Left cardiac atrium (tissue), 4 donors: ENCODE data around the gene CACNA1H. TPM values are rescaled to one million over a fixed set of nuclear protein-coding genes. Genes with fewer than 3 reads are reported as not detected.

Experiments
- ATAC-seq, 2 donors: fragments of 200-7000 bp; cut with Tn5 transposase; one replicate each; pipeline ENCODE4 v1.9.1; 2020; ENCODE audit warnings: mild to moderate bottlenecking in 2 of 2, moderate library complexity in 2 of 2
- DNase-seq: peaks from one replicate; pipeline ENCODE4 v3.0.0-alpha.2; 2020
- intact Hi-C, 2 donors: fragments of 100-400 bp; cut with DNase I; formaldehyde crosslinking; loops; one replicate each; pipeline versions ENCODE4 v1.14.1 to v1.15.1; 2022 to 2023
- total RNA-seq, 2 donors: library from RNA; stranded (reverse); fragmentation: NEBNext Ultra II Directional; extraction: Animal tissue kit (Norgen Biotek cat#: 25700); gene quantifications; one replicate each; pipeline ENCODE4 v1.2.1, GENCODE V29; 2021
- donor health status: DM: no; HTN: yes; CAD: no.
- donor health status: DM: no; HTN: yes; CAD: no; lungs with severe emphysema.
- donor health status: DM: yes; HTN: yes; CAD: no.
- donor health status: Dilated cardiomyopathy.

Gene CACNA1H
- total RNA-seq, 2 donors from 2014 or later = 6.0 to 7.1 TPM

DNA sequence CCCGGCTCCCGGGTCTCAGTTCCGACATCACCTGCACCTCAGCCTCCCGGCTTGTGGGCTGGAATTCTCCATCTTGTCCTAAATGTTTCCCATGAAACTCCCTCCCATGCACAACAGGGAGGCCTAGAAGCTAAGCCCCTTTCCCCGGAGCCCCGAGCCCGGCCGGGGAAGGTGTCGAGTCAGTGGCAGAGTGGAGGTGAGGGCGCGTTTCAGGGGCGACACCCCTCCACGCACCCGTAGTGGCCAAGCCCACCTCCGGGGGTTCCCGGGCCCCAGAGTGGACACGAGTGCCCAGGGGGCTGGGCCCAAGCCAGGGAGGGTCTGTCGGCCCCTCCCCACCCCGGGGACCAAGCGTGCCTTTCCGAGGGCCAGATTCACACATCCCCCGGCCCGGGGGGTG, 31.9 kb upstream of the CACNA1H start:
- no peak for ATAC-seq
- no peak for DNase-seq
- intact Hi-C loops = no loop called here

DNA sequence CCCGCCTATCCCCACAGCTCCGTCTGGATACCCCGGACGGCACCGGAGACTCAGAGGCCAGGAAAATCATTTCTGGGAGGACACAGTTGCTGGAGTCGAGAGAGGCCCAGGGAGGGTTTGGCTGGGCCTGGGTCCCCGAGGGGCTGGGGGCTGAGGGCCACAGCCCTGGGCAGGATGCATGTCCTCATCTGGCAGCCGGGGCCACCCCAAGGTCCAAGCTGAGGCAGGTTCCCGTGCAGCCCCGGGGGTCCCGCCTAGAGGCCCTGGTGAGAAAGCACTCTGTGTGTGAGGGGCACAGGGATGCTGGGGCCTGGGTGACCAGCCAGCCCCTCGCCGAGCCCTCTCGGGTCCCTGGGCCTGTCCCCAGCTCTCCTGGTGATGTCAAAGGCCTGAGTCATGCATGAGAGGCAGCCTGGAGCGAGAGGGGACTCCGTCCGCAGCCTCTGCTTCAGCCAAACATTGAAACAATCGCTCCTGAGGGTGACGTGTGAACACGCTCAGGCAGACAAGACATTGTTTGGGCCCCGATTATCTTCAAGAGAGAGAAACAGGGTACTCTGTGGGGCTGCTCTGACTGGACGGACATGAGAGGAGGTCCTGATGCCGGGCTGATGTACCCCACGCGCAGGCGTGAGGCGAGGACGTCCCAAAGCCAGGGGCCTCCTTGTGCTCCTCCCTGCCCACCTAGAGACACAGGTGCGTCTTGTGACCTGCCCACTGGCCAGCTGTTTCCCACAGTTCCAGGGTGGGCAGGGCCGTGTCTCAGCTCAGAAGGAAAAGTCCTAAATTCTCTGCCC, 31.1 kb upstream of the CACNA1H start:
- ATAC-seq (no peak), DNase-seq (no peak)
- intact Hi-C loops = no loop called here

DNA sequence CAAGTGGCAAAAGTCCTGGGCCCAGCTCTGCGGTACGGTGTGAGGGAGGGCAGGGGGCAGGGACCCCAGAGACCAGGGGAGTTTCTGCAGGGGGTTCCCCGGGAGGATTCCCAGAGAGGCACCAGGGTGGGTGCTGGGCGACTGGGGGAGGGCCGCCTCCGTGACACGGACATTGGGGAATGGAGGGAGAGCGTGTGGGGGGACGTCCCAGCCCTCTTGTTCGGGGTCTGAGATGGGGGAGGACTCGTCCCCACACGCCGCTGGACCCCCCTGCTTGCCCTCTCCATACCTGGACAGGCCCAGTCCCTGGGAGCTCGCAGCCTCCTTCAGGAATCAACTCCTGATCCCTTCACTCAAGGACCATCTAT, 30.5 kb upstream of the CACNA1H start:
- ATAC-seq (no peak), DNase-seq (no peak)
- intact Hi-C loops = no loop called here

DNA sequence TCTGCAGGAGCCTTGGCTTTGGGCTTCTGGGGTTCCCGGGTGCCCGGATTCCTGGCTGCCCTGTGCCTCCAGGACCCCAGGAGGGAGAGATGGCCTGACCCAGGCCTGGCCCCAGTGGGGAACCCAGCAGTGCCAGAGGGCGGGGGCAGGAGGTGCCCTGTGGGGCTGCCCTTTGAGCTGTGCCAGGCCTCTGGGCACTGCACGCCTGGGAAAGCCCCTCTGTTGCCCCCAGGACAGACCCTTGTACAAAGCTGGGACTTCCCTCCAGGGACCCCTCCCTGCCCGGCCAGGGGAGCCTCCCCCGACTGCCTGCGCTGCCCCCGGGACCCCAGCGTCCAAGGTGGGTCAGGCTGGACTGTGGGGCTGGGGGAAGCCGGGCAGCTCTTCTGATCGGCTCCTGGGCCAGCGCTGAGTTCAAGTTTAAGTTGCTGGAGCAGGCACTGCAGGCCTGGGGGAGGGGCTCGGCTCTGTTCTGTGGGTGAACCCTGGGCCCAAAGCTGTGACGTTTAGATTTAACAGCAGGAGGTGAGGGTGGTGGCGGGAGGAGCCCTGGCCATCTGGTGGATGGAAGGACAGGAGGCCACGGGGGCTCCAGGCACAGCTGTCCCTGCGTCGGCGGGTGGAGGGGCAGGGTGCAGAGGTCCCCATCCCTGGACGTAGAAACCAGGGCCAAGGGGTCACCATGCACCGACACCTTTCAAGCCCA, 29.2 kb upstream of the CACNA1H start:
- ATAC-seq = no peak
- no peak for DNase-seq
- intact Hi-C loops = no loop called here

DNA sequence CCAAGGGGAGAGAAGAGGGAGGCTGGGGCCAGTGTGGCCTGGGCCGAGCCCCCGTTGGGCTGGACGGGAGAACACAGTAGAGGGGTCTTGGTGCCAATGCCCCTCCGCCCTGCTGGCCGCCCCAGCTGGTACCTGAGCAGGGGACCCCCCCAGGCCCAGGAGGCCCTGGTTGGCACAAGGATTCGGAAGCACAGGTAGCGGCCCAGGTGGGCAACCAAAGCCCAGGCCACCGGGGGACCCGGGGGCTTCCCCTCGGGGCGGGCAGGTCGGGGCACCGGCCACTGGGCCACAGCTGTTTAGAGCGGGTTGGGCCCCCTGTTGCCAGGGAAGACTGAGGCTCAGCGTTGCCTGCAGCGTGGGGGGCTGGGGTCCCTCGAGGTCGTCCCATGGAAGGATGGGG, 28.6 kb upstream of the CACNA1H start:
- intact Hi-C loops = no loop called here
- ATAC-seq = no peak
- no peak for DNase-seq

DNA sequence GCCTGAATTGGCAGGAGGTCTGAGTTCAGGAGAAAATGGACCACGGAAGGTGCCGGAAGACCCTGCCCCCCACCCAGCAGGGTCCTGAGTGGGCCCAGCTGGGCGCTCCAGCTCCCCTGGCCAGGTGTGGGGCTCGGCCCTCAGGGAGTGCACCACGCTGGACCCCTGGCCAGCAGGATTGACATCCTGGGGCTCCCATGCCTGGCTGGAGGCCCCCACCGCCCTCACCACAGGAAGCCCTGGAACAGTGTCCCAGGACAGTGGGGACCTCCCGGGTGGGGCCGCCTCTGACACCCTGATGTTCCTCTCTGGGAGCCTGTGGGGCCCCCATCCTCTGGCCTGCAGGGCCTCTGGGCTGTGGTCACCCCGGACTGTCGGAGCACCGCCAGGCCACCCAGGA, 28.1 kb upstream of the CACNA1H start:
- ATAC-seq (no peak), DNase-seq (no peak)
- intact Hi-C loops = no loop called here

DNA sequence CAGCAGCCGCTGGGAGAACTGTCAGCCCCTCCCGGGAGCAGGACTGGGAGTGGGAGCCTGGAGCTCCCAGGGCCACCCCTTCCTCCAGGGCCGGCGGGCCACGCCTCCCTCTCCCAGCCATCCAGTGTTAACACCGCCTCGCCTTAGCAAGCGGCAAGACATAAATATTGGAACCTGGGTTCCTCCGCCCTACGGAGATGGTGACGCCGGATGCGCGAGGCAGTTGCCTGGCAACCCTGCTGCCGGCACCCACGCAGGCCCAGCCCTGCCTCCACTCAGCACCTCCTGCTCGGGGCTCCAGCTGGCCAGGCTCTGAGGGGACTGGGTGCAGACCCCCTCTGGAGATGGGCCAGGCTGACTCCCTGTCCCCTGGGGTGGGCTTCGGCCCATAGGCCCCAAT, 27.4 kb upstream of the CACNA1H start:
- ATAC-seq (no peak), DNase-seq (no peak)
- intact Hi-C loops = no loop called here

DNA sequence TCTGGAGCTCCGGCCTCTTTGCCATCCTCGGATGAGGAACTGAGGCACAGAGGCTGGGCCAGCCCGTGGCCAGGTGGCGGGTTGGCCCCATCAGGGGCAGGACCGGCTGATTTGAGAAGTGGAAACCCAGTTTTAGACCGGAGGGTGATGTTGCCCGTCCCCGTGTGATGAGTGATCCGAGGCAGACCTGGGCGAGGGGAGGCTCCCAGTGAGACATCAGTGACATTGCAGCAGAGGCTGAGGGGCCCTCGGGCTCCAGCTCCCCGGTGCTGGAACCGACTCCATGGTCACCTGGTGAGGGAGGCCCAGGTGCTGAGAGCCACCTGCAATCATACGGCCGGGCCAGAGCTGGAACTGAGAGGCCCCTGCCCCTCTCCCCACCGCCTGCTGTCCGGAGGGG, 26.9 kb upstream of the CACNA1H start:
- no peak for ATAC-seq
- DNase-seq = no peak
- intact Hi-C loops = no loop called here

DNA sequence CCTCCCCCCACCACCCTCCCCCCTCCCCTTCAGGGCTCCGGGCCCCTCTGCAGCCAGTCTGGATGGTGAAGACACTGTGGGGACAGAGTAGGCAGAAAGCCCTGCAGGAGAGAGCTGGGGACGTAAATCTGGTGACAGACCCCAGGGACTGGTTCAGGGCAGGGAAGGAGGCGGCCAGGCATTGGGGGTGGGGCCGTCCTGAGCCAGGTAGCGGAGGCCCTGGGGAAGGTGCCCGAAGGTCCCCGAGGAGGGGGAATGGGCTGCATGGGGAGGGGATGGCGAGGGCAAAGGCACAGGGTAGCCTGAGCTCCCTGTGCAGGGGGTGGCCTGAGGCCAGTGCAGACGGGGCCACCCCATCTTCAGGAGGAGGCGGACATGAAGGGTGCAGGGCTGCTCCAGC, 26.3 kb upstream of the CACNA1H start:
- ATAC-seq (no peak), DNase-seq (no peak)
- intact Hi-C loops = no loop called here

DNA sequence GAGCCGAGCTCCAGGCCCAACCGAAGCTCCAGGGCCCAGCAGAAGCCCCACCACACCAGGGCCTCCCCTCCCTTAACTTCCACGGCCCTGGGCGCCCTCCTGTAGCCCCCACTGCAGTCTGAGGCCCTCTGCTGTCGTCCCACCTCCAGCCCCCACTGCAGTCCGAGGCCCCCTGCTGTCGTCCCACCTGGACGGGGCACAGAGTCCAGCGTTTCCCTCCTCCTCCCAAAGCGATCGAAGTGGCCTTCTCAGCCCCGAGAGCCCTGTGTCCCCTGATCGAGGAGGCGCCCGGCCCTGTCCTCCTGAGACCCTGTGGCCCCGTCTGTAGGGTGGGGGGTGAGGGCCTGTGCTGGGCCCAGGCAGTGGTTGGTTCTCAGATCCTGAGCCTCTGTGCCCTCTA, 25.8 kb upstream of the CACNA1H start:
- intact Hi-C loops = no loop called here
- ATAC-seq (no peak), DNase-seq (no peak)

DNA sequence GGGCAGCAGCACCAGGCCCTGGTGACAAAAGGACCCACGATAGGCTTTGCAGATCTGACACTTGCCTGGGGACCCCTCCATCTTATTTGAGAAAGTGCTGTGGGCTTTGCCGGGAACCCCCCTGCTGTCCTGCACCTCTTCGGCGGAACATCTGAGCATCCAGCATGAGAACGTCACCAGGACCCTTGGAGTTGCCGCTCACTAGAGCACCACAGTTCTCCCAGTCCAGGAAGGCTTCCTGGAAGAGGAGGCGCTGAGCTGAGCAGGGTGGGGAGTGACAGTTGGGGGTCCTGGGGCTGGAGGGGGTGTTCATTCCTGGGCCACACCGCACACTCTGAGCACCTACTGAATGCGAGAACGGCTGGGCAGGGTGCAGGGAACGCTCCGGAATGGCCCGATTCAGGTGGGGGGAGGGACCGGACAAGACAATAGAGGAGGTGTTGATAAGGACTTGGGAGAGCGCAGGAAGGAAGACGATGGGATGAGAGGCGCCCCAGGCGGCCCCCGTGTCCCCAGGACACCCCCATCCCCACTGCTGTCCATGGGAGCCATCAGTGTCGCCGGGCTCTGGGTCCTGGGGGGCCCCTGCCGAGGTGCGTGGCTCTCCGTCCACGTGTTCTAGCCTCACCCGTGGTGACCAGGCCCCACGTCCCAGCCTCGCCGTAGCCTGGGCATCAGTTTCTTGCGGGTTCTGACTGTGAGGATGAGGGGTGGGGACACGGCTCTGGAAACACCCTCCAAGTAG, 24.8 kb upstream of the CACNA1H start:
- DNase-seq = no peak
- no peak for ATAC-seq
- intact Hi-C loops = no loop called here

DNA sequence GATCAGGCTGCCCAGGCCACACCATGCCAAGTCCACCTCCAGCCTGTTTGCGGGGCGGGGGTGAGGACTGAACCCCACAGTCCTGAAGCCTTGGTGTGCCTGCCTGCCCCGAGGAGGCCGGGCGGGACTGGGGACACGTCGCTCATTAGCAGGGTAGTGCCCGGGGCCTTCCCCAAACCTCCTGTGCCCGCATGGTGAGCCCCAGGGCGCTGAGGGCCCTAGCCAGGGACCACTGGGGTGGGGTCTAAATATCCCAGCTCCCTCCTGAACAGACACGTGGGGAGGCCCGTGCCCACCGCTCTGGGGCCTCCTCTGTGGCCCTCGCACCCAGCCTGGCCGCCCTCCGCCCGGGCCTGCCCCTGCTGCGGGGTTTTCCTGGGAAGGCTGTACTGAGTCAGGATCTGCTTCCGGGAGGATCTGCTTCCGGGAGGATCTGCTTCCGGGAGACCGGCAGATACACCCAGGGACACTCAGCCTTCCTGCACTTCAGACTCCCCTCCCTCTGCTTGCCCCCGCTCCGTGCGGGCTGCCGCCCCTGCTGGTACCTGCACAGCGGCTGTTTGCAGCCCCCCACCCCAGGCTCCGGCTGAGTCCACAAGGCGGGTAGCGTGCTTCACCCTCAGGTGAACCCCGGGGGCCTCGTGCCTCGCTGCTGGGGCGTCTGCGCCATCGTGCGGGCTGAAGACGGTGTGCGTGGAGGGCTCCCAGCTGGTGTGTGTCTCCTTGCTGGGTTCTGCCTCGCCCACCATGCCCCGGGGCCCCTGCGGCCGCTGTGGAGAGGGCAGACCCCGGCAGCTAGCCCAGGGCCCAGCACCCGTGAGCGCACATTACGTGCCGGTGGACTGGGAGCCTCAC, 23.6 kb upstream of the CACNA1H start:
- ATAC-seq = no peak
- intact Hi-C loops = no loop called here
- DNase-seq = no peak

DNA sequence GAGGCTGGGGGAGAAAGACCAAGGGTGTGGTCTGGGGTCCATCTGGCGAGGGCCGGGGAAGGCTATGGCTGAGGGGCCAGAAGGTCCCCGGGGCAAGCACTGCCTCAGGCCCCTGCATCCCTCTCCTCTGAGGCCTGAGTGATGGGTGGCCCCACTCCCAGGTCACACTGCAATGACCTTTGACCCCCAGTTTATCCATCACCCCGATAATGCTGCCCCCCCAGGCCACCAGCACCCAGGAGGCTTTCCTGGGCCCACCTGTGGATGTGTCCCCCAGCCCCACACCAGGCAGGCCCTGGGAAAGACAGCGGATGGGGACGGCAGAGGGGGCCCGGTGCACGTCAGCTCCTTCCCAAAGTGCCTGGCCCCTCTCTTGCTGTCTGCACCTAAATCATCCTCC, 22.5 kb upstream of the CACNA1H start:
- DNase-seq (no peak), ATAC-seq (no peak)
- intact Hi-C loops = no loop called here

DNA sequence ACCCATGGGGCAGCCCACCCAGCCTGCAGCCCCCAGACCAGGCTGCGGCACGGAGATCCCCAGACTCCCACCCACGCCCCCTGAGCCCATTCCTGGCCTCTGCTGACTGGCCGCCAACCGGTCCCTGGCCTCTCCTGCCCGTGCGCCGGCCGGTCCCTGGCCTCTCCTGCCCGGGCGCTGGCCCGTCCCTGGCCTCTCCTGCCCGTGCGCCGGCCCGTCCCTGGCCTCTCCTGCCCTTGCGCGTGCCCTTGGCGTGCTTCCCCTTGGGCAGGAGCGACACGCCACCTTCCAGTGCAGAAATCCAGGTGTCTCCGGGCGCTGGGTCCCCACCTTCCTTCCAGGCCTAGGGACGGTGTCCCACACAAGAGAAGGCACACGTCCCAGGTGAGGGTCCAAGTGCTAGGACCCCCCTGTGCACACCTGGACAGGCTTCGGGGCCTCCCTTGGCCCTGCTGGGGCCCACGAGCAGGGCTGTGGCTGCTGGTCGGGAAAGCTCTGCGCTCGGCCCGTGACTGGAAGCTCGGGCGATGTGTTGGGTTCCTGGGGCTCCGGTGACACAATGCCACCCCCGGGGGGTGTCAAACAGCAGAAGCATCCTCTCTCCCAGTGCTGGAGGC, 21.4 kb upstream of the CACNA1H start:
- intact Hi-C loops = no loop called here
- DNase-seq (no peak), ATAC-seq (no peak)

DNA sequence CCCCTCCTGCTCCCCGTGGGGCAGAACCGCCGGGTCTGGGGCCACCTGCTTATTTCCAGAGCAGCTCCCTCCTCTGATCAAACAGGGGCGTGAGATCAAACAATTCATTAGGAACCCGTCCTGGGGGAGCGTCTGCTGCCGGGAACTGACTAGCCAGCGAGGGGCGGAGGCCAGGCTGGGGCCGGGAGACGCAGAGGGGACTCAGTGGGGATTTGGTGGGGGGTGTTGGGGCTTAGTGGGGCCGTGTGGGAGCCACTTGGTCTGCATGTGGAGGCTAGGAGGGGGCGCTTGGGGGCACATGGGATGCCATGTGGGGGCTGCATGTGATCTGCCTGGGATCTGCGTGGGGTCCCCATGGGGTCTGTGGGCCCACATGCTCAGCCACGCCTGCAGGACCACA, 20.5 kb upstream of the CACNA1H start:
- intact Hi-C loops = no loop called here
- DNase-seq (no peak), ATAC-seq (no peak)

DNA sequence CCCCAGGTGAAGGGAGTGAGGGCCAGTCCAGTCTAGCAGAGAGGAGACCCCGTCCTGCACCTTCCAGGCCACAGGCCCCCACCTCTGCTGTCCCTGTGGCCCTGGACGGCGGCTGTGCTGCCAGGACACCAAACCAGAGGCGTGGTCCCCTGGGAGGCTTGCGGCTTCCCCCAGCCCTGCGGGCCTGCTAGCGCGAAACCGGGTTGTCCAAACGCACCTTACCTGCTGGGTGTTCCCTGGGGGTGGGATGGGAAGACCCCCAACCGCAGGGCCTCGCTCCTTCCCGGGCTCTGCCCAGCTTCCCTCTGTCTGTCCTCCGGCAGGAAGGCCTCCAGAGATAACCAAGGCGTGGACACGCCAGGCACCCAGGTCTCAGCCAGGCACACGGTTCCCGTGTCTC, 19.6 kb upstream of the CACNA1H start:
- no peak for DNase-seq
- no peak for ATAC-seq
- intact Hi-C loops = no loop called here

DNA sequence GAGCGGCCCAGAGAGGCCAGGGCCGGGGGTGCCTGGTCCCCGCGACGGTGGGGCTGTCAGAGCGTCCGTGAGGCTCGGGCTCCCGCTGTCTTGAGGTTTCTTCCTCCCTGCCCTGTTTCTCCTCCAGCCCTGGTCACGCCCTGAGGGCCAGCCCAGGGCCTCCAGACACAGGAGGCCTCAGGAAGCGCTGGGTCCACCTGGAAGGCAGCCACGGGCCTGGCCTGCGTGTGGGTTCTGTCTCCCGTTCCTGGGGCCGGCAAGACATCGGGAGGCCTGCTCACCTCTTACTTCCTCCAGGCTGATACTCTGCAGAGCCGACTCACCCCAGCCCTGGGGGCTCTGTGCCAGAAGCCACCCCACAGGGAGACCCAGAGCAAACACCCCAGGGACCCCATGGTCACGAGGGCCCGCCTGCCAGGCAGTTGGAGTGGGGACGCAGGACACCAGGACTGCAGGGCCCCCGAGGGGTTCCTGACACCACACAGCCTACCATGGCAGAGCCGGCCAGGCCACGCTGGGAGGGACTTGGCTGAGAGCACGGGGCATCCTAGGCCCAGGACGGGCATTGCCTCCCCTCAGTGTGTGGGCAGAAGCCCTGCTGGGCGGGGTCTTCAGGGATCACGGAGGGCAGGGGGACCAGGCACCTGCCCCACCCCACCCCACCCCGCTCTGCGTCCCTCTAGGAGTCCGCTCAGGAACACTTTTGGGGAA, 18.9 kb upstream of the CACNA1H start:
- DNase-seq (no peak), ATAC-seq (no peak)
- intact Hi-C loops = no loop called here

DNA sequence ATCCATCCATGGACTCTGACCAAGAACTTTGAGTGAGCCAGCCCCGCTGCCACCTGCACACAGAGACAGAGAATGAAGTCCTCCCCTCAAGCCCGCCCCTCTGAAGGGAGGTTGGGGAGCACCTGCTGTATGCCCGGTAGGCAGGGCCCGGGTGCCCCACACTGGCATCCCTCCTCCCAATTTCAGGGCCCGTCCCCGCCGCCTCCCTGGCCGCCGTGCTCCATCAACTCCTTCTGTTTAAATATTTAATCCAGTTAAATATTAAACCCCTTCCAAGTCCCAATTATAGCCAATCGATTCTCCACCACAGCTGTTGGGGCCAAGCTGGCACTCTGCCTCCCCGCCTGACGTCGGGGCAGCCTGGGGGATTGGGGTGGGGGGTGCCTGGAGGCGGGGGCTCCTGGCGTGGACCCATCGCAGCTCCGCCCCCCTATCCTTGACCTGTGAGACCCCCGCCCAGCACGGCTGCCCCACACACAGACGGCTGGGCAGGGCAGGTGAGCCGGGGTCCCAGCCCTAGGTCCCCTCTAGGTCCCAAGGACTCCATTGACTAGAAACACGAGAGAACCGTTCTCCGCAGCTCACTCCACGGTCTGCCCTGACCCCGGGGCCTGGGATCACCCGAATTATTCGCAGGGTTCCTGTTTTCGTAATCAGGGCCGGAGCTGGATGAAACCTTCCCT, 18.0 kb upstream of the CACNA1H start:
- no peak for ATAC-seq
- intact Hi-C loops = no loop called here

More for the DNA sequence above, 18.0 kb upstream of the CACNA1H start:
- DNase-seq = no peak
